Fibroblast of lung (primary cell): ENCODE results near the gene CHTF18. TPM values are rescaled to one million over a fixed set of nuclear protein-coding genes. Genes with fewer than 3 reads are reported as not detected.

Source experiments
- DNase-seq, 2 donors: peaks; one replicate each; pipeline versions ENCODE4 v3.0.0 to v3.0.0-alpha.2; 2010; ENCODE audit warnings: low read depth in 2 of 2
- H2AFZ ChIP-seq: 2 replicates; pipeline ENCODE4 v1.5.1; 2012; ENCODE audit warnings: low read length, control low read depth, inconsistent platforms
- H3K27ac ChIP-seq: 2 replicates; pipeline ENCODE4 v1.5.1; 2011; ENCODE audit warnings: low read length, control low read depth; ENCODE audit not compliant: insufficient read depth
- H3K27me3 ChIP-seq: 2 replicates; pipeline ENCODE4 v1.5.1; 2011; ENCODE audit warnings: mild to moderate bottlenecking, low read length; ENCODE audit not compliant: control insufficient read depth, insufficient read depth
- H3K36me3 ChIP-seq: 2 replicates; pipeline ENCODE4 v1.5.1; 2011; ENCODE audit warnings: low read length; ENCODE audit not compliant: control insufficient read depth, insufficient read depth
- H3K4me1 ChIP-seq: 2 replicates; pipeline ENCODE4 v1.5.1; 2011; ENCODE audit warnings: low read length; ENCODE audit not compliant: control insufficient read depth, insufficient read depth; ENCODE audit errors: extremely low read depth
- H3K4me2 ChIP-seq: 2 replicates; pipeline ENCODE4 v1.5.1; 2011; ENCODE audit warnings: low read length, control low read depth; ENCODE audit not compliant: insufficient read depth; ENCODE audit errors: extremely low read depth
- H3K4me3 ChIP-seq, 4 experiments: fragments of 200-600 bp in 1 of 4; sonication (generic) in 1 of 4; replicated peaks in 1 of 4; 2 replicates each; pipeline ENCODE4 v1.5.1; 2011 to 2016; ENCODE audit warnings: low read length in 4 of 4, low read depth in 3 of 4, mild to moderate bottlenecking in 3 of 4, control low read depth in 2 of 4, inconsistent platforms in 1 of 4, mixed read lengths in 1 of 4; ENCODE audit not compliant: insufficient read depth in 1 of 4; ENCODE audit errors: control extremely low read depth in 1 of 4
- H3K79me2 ChIP-seq: 2 replicates; pipeline ENCODE4 v1.5.1; 2012; ENCODE audit warnings: mild to moderate bottlenecking, low read length, inconsistent platforms; ENCODE audit not compliant: control insufficient read depth, insufficient read depth
- H3K9ac ChIP-seq: 2 replicates; pipeline ENCODE4 v1.5.1; 2011; ENCODE audit warnings: mild to moderate bottlenecking, low read length, control low read depth; ENCODE audit not compliant: insufficient read depth
- H3K9me3 ChIP-seq: 2 replicates; pipeline ENCODE4 v1.5.1; 2012; ENCODE audit warnings: low read depth, low read length; ENCODE audit not compliant: control insufficient read depth, insufficient read depth
- H4K20me1 ChIP-seq: 2 replicates; pipeline ENCODE4 v1.5.1; 2011; ENCODE audit warnings: low read length; ENCODE audit not compliant: control insufficient read depth, insufficient read depth; ENCODE audit errors: extremely low read depth
- CTCF ChIP-seq, 2 donors: IDR thresholded peaks in 1 of 2; conservative IDR thresholded peaks in 1 of 2; 1 replicate in 1 of 2; 2 replicates in 1 of 2; pipeline ENCODE4 v1.5.1; 2011 to 2012; ENCODE audit warnings: low read length in 2 of 2, control low read depth in 1 of 2, inconsistent platforms in 1 of 2, low read depth in 1 of 2, mild to moderate bottlenecking in 1 of 2
- EZH2 ChIP-seq: IDR thresholded peaks from 2 replicates; pipeline ENCODE4 v1.5.1; 2012; ENCODE audit warnings: low read length, control low read depth, mild to moderate bottlenecking; ENCODE audit errors: missing control alignments
- polyA plus RNA-seq, 2 donors: library from polyadenylated mRNA; depleted of rRNA in 1 of 2; stranded (reverse) in 1 of 2; unstranded in 1 of 2; fragments of >200 nt; gene quantifications; 2 replicates each; pipeline ENCODE4 v1.2.1, GENCODE V29; 2011 to 2012; ENCODE audit warnings: missing spikeins in 1 of 2
- total RNA-seq: library from RNA; depleted of rRNA; stranded (reverse); fragments of >200 nt; gene quantifications from 2 replicates; pipeline ENCODE4 v1.2.1, GENCODE V29; 2014

CHTF18 gene
- total and polyA plus RNA-seq, 2 donors (not counting 1 experiment from before 2014, with no cell fraction given) = 1.1 to 4.3 TPM

- Histone ChIP-seq H3K4me1 (no peaks in the 10 kb centered on the region), H3K36me3 (no peaks in the 10 kb centered on the region)
These were observed 42.6 kb downstream of the CHTF18 start for GRCh38 chr16:830871-831570.

GRCh38 chr16:831571-832413, 43.4 kb downstream of the CHTF18 start:
- Histone ChIP-seq H3K4me2 (no peak overlapping the region), H3K27ac (no peak overlapping the region), H3K9ac (no peak overlapping the region), H3K4me1 (no peaks in the 10 kb centered on the region), H3K9me3 (no peaks in the 10 kb centered on the region), H3K79me2 (no peaks in the 10 kb centered on the region), H2AFZ (no peak overlapping the region), H4K20me1 (no peaks in the 10 kb centered on the region), H3K36me3 (no peaks in the 10 kb centered on the region), H3K4me3 (no peak overlapping the region), H3K27me3 (no peaks in the 10 kb centered on the region)
- no peak for DNase-seq
- no peak for TF ChIP-seq CTCF (conservative IDR thresholded peaks at IDR 0.05 in 1 of 2, IDR thresholded peaks at IDR 0.05 in 1 of 2; ENCODE audit: low read depth in 1 of 2, low read length in 2 of 2)
- TF ChIP-seq EZH2 = no peak

More at GRCh38 chr16:830871-831570, 42.6 kb downstream of the CHTF18 start:
- H3K27ac ChIP-seq = no peak overlapping the region
- H3K4me3 ChIP-seq = no peak overlapping the region
- H2AFZ ChIP-seq = no peak overlapping the region
- H3K9me3 ChIP-seq = no peaks in the 10 kb centered on the region
- no peaks in the 10 kb centered on the region for H4K20me1 ChIP-seq
- no peak for DNase-seq
- H3K27me3 ChIP-seq = no peaks in the 10 kb centered on the region
- H3K79me2 ChIP-seq = no peaks in the 10 kb centered on the region
- H3K4me2 ChIP-seq = no peak overlapping the region
- TF ChIP-seq CTCF (conservative IDR thresholded peaks at IDR 0.05 in 1 of 2, IDR thresholded peaks at IDR 0.05 in 1 of 2; ENCODE audit: low read depth in 1 of 2, low read length in 2 of 2) (no peak), EZH2 (no peak)
- H3K9ac ChIP-seq = no peak overlapping the region

- TF ChIP-seq CTCF (conservative IDR thresholded peaks at IDR 0.05 in 1 of 2, IDR thresholded peaks at IDR 0.05 in 1 of 2; ENCODE audit: low read depth in 1 of 2, low read length in 2 of 2) (no peak), EZH2 (no peak)
- Histone ChIP-seq H3K4me2 (no peak overlapping the region), H3K36me3 (no peaks in the 10 kb centered on the region), H3K79me2 (no peaks in the 10 kb centered on the region), H2AFZ (no peak overlapping the region), H3K27me3 (no peaks in the 10 kb centered on the region), H3K4me1 (no peaks in the 10 kb centered on the region), H3K9me3 (no peaks in the 10 kb centered on the region), H3K4me3 (no peak overlapping the region), H3K9ac (no peak overlapping the region), H4K20me1 (no peaks in the 10 kb centered on the region), H3K27ac (no peak overlapping the region)
- DNase-seq = no peak
These were observed 44.4 kb downstream of the CHTF18 start for GRCh38 chr16:832652-833336.
